Gastrocnemius medialis (tissue), 4 donors: ENCODE results near the gene SEMA4F. TPM values are rescaled to one million over a fixed set of nuclear protein-coding genes. Genes with fewer than 3 reads are reported as not detected.
A peak's percentile ranks its signal among the peaks of the same experiment; 100 is the strongest.

Source experiments
- ATAC-seq, 2 donors: fragments of 150-250 bp; one replicate each; pipeline ENCODE4 v1.9.1; 2016
- DNase-seq, 2 donors: peaks; one replicate each; pipeline ENCODE4 v3.0.0-alpha.2; 2019
- H3K27ac ChIP-seq, 4 donors: fragments of 200-600 bp; sonication (generic); 1 replicate in 1 of 4; 2 replicates in 3 of 4; pipeline ENCODE4 v1.5.1; 2016 to 2018; ENCODE audit warnings: mild to moderate bottlenecking in 2 of 4, moderate library complexity in 1 of 4
- H3K27me3 ChIP-seq, 3 donors: fragments of 200-600 bp; sonication (generic) in 2 of 3; 1 replicate in 1 of 3; 2 replicates in 2 of 3; pipeline versions ENCODE4 v1.5.1 to v1.6.0; 2016 to 2019; ENCODE audit warnings: mild to moderate bottlenecking in 1 of 3, moderate library complexity in 1 of 3
- H3K36me3 ChIP-seq, 2 donors: fragments of 200-600 bp; sonication (generic) in 1 of 2; one replicate each; pipeline ENCODE4 v1.5.1; 2017 to 2018
- H3K4me1 ChIP-seq, 2 donors: fragments of 200-600 bp; sonication (generic) in 1 of 2; one replicate each; pipeline ENCODE4 v1.5.1; 2016 to 2017; ENCODE audit warnings: mild to moderate bottlenecking in 2 of 2
- H3K4me3 ChIP-seq, 4 donors: fragments of 200-600 bp; sonication (generic) in 3 of 4; 1 replicate in 1 of 4; 2 replicates in 3 of 4; pipeline ENCODE4 v1.5.1; 2016 to 2019; ENCODE audit warnings: mild to moderate bottlenecking in 2 of 4
- H3K9me3 ChIP-seq, 3 donors: fragments of 200-600 bp; sonication (generic) in 2 of 3; 1 replicate in 1 of 3; 2 replicates in 2 of 3; pipeline ENCODE4 v1.5.1; 2016 to 2019
- POLR2A ChIP-seq, 2 donors: fragments of 450-650 bp; IDR thresholded peaks; one replicate each; pipeline ENCODE4 v1.6.1; 2017; ENCODE audit warnings: antibody characterized with exemption in 2 of 2, mild to moderate bottlenecking in 2 of 2, moderate library complexity in 2 of 2
- in situ Hi-C, 4 donors: fragments of 200-750 bp; cut with MboI; loops; one replicate each; pipeline versions ENCODE4 v1.15.0 to v1.8.0; 2017; ENCODE audit warnings: low sequenced_read_pairs in 4 of 4
- intact Hi-C: fragments of 100-400 bp; cut with DNase I; formaldehyde crosslinking; loops from one replicate; pipeline ENCODE4 v1.15.1; 2023; ENCODE audit warnings: low total_unique reads
- total RNA-seq, 4 donors: library from RNA; depleted of rRNA; stranded (reverse); fragments of >200 nt; gene quantifications; one replicate each; pipeline versions ENCODE4 v1.1.0 to v1.2.3, GENCODE V29; 2016
- TF ChIP-seq, protein P1 (sequence below), 5 experiments: fragments of 450-650 bp in 3 of 5; fragments of 200-600 bp in 2 of 5; sonication (generic) in 2 of 5; IDR thresholded peaks in 4 of 5; conservative IDR thresholded peaks in 1 of 5; 1 replicate in 4 of 5; 2 replicates in 1 of 5; pipeline ENCODE4 v1.5.1; 2016 to 2019; ENCODE audit warnings: antibody characterized with exemption in 5 of 5, mild to moderate bottlenecking in 3 of 5, moderate library complexity in 3 of 5

Gene SEMA4F
- total RNA-seq, 4 donors from 2014 or later, result 0.97 to 1.6 (median 1.4) TPM

DNA sequence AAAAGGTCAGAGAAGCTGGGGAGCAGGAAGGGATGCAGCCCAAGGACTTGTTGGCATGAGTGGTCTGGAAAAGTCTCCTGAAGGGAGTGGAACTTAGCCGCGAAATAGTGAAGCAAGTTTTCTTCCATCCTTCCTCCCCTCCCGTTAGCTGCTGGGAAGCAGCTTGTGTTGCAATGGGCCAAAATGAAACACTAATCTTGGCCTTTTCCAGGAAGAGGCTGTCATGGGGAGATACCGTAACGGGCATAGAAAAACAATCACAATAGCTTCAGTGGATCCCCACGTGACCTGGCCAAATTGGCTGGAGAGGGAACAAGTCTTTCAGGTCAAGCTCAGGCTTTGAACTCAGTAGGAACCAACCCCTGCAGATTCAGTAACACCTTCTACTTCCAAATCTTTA, 49.3 kb downstream of the SEMA4F start:
- Histone ChIP-seq H3K36me3 (no peaks in the 10 kb centered on the region), H3K4me1 (peaks cover 51 to 58% of the 10 kb centered on the region in 2 donors), H3K4me3 (no peak overlapping the region), H3K27me3 (no peaks in the 10 kb centered on the region), H3K27ac (peak overlapping the region; percentile 50 to 80 (median 72)), H3K9me3 (no peaks in the 10 kb centered on the region)
- peak; percentile 43 to 52 for DNase-seq
- in situ Hi-C loops (no loop called here), intact Hi-C loops (no loop called here)
- TF ChIP-seq, protein P1, sequence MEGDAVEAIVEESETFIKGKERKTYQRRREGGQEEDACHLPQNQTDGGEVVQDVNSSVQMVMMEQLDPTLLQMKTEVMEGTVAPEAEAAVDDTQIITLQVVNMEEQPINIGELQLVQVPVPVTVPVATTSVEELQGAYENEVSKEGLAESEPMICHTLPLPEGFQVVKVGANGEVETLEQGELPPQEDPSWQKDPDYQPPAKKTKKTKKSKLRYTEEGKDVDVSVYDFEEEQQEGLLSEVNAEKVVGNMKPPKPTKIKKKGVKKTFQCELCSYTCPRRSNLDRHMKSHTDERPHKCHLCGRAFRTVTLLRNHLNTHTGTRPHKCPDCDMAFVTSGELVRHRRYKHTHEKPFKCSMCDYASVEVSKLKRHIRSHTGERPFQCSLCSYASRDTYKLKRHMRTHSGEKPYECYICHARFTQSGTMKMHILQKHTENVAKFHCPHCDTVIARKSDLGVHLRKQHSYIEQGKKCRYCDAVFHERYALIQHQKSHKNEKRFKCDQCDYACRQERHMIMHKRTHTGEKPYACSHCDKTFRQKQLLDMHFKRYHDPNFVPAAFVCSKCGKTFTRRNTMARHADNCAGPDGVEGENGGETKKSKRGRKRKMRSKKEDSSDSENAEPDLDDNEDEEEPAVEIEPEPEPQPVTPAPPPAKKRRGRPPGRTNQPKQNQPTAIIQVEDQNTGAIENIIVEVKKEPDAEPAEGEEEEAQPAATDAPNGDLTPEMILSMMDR (IDR thresholded peaks at IDR 0.05 in 4 of 5, conservative IDR thresholded peaks at IDR 0.05 in 1 of 5), result no peak
- TF ChIP-seq POLR2A (IDR thresholded peaks at IDR 0.05), result no peak
- ATAC-seq, result peak; percentile 54 to 71

DNA sequence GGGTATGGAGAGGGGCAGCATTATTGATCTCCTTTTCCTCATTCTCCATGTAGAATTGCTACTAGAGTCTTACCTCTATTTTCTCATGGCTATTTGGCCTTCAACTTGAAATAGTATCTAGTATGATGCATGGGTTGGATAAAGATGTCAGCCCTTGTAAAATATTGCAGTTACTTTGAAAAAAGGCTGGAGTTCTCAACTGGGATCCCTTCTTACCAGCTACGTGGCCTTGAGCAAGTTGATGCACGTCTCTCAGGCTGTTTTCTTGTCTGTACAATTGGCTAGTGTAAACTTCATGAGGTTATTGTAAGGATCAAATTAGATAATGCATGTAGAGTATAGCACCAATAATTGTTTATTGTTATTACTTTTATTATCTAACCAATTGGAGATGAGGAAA, 50.2 kb downstream of the SEMA4F start:
- DNase-seq, result no peak
- H3K27ac ChIP-seq, result peak overlapping the region in 3 of 4 donors; percentile 64 to 80 (median 79)
- peaks cover 58 to 67% of the 10 kb centered on the region in 2 donors for H3K4me1 ChIP-seq
- intact Hi-C loops (no loop called here), in situ Hi-C loops (no loop called here)
- no peaks in the 10 kb centered on the region for H3K27me3 ChIP-seq
- no peak overlapping the region for H3K4me3 ChIP-seq
- no peak for TF ChIP-seq POLR2A (IDR thresholded peaks at IDR 0.05)
- TF ChIP-seq, protein P1 (IDR thresholded peaks at IDR 0.05 in 4 of 5, conservative IDR thresholded peaks at IDR 0.05 in 1 of 5), result no peak
- ATAC-seq, result no peak
- H3K9me3 ChIP-seq, result no peaks in the 10 kb centered on the region
- H3K36me3 ChIP-seq, result no peaks in the 10 kb centered on the region

DNA sequence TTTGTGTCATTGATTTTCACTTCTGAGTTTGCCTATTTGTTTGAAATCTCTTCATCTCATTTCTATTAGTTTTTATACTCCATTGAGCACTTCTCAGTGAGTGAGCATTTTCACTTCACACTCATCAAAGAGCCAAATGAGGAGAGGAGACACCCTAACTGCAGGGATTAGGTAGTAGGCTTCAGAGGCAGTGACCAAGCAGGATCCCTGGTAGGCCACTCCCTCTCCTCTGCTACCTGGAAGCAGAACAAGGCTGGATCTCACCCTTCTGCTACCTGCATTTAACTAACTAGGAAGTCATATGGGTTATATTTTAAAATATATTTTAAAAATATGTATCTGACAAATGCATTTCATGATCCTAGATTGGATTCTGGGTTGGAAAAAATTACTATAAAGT, 52.7 kb downstream of the SEMA4F start:
- in situ Hi-C loops (no loop called here), intact Hi-C loops (no loop called here)
- TF ChIP-seq, protein P1 (IDR thresholded peaks at IDR 0.05 in 4 of 5, conservative IDR thresholded peaks at IDR 0.05 in 1 of 5), result no peak
- no peak for TF ChIP-seq POLR2A (IDR thresholded peaks at IDR 0.05)
- ATAC-seq (no peak), DNase-seq (no peak)
- Histone ChIP-seq H3K4me3 (no peak overlapping the region), H3K36me3 (no peaks in the 10 kb centered on the region), H3K9me3 (no peaks in the 10 kb centered on the region), H3K4me1 (peaks cover 53 to 77% of the 10 kb centered on the region in 2 donors), H3K27ac (peak overlapping the region in 2 of 4 donors; percentile 73 to 82), H3K27me3 (no peaks in the 10 kb centered on the region)

DNA sequence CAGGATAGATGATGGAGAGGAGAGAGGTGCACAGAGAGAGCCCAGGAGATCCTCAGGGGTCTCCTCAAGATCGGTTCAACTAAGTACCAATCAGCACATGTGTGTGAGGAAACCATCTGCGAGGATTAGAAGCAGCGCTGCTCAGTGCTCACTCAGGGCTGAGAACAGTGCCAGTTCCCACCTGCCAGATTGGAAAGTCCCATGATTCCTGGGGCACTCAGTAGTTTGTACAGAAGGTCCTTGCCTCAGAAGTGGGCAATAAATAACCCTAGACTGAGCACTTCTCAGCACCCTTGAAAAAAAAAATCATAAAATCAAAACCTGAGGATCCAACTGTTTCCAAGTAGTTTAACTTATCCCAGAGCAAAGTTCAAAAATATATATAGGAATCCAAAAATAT, 53.8 kb downstream of the SEMA4F start:
- TF ChIP-seq POLR2A (IDR thresholded peaks at IDR 0.05), result no peak
- no peaks in the 10 kb centered on the region for H3K36me3 ChIP-seq
- peaks cover 48 to 77% of the 10 kb centered on the region in 2 donors for H3K4me1 ChIP-seq
- H3K27me3 ChIP-seq, result no peaks in the 10 kb centered on the region
- H3K4me3 ChIP-seq, result no peak overlapping the region
- in situ Hi-C loops (no loop called here), intact Hi-C loops (no loop called here)
- DNase-seq (peak; percentile 52 to 77), ATAC-seq (peak; percentile 83 to 85)
- no peaks in the 10 kb centered on the region for H3K9me3 ChIP-seq
- peak overlapping the region; percentile 40 to 82 (median 73) for H3K27ac ChIP-seq

DNA sequence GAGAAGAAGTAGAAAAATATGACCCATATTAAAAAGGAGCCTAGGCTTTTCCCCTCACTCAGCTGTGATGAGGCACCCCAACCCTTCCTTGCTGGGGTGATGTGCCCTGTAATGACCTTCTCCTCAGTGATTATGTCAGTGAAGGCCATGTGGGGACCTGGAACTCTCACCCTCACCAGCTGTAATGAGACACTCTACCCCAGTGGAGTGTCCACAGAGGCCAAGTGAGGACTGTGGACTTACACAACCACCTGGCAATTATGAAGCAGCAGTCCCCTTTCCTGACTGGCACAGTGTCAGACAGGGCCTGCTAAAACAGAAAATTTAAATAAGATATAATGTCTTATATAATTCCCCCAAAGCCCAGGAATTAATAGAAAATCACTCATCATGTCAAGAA, 54.2 kb downstream of the SEMA4F start:
- Histone ChIP-seq H3K9me3 (no peaks in the 10 kb centered on the region), H3K27me3 (no peaks in the 10 kb centered on the region), H3K4me1 (peaks cover 45 to 77% of the 10 kb centered on the region in 2 donors), H3K36me3 (no peaks in the 10 kb centered on the region), H3K27ac (peak overlapping the region; percentile 40 to 82 (median 73)), H3K4me3 (no peak overlapping the region)
- in situ Hi-C loops, result no loop called here
- no peak for TF ChIP-seq POLR2A (IDR thresholded peaks at IDR 0.05)
- TF ChIP-seq, protein P1 (IDR thresholded peaks at IDR 0.05 in 4 of 5, conservative IDR thresholded peaks at IDR 0.05 in 1 of 5), result no peak
- ATAC-seq, result peak; percentile 78 to 87
- intact Hi-C loops, result no loop called here
- peak; percentile 46 to 85 for DNase-seq
